HG02759 (cell line): Measurements from ENCODE around the gene D2HGDH.
"Not testable (repeated sequence)": the region's sequence is repeated elsewhere in the genome, so short reads cannot be mapped to it uniquely, and the experiment has no call there.

ENCODE experiments used
- ATAC-seq: cut with Tn5 transposase; IDR thresholded peaks from one replicate; pipeline ENCODE4 v1.9.1; 2021; ENCODE audit warnings: mild to moderate bottlenecking, moderate library complexity; ENCODE audit not compliant: unreplicated experiment

D2HGDH gene

GRCh38 chr2:241817821-241818215 lies 83.4 kb downstream of the D2HGDH start:
- ATAC-seq = not testable (repeated sequence)
